ENCODE measurements around the gene DEPDC7.

DNA sequence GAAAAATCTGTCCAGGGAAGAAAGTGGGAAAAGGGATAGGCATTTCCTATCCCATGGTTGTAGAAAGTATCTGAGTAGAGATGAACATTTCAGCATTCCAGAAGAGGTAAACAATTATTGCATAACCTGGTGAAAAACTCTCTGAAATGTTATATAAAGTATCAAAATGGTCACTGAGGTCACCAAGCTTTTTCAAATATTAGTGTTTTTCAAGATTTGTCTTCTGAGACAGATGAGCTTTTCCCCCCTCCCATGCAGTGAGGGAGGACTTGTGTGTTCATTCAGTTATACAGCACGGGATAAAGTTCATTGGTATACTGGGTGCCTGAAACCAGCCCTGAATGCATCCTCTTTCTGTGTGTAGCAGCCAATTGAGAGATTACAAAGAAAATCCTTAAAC is 1.9 kb upstream of the DEPDC7 start:
- TF ChIP-seq EZH2 (IDR thresholded peaks at IDR 0.05; ENCODE audit: borderline replicate concordance, insufficient read depth, low read depth, low read length, poor library complexity, severe bottlenecking), result no peak
- TF ChIP-seq, protein P1, sequence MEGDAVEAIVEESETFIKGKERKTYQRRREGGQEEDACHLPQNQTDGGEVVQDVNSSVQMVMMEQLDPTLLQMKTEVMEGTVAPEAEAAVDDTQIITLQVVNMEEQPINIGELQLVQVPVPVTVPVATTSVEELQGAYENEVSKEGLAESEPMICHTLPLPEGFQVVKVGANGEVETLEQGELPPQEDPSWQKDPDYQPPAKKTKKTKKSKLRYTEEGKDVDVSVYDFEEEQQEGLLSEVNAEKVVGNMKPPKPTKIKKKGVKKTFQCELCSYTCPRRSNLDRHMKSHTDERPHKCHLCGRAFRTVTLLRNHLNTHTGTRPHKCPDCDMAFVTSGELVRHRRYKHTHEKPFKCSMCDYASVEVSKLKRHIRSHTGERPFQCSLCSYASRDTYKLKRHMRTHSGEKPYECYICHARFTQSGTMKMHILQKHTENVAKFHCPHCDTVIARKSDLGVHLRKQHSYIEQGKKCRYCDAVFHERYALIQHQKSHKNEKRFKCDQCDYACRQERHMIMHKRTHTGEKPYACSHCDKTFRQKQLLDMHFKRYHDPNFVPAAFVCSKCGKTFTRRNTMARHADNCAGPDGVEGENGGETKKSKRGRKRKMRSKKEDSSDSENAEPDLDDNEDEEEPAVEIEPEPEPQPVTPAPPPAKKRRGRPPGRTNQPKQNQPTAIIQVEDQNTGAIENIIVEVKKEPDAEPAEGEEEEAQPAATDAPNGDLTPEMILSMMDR (IDR thresholded peaks at IDR 0.05), result no peak

Measured in B cell (primary cell).